LNCaP clone FGC (cell line): ENCODE results near the gene ST6GALNAC5.
"Not testable (repeated sequence)": the region's sequence is repeated elsewhere in the genome, so short reads cannot be mapped to it uniquely, and the experiment has no call there.

Experiments
- DNase-seq: peaks from one replicate; pipeline ENCODE4 v3.0.0-alpha.2; 2011; ENCODE audit warnings: low read depth
- H3K4me3 ChIP-seq: 2 replicates; pipeline ENCODE4 v1.5.1; 2011; ENCODE audit warnings: mild to moderate bottlenecking, low read depth, low read length, control low read depth
- TF ChIP-seq, protein P1 (sequence below): IDR thresholded peaks from 2 replicates; pipeline ENCODE4 v1.5.1; 2012; ENCODE audit warnings: mild to moderate bottlenecking; ENCODE audit not compliant: control insufficient read depth, insufficient read depth; ENCODE audit errors: extremely low read depth

ST6GALNAC5 gene

DNA sequence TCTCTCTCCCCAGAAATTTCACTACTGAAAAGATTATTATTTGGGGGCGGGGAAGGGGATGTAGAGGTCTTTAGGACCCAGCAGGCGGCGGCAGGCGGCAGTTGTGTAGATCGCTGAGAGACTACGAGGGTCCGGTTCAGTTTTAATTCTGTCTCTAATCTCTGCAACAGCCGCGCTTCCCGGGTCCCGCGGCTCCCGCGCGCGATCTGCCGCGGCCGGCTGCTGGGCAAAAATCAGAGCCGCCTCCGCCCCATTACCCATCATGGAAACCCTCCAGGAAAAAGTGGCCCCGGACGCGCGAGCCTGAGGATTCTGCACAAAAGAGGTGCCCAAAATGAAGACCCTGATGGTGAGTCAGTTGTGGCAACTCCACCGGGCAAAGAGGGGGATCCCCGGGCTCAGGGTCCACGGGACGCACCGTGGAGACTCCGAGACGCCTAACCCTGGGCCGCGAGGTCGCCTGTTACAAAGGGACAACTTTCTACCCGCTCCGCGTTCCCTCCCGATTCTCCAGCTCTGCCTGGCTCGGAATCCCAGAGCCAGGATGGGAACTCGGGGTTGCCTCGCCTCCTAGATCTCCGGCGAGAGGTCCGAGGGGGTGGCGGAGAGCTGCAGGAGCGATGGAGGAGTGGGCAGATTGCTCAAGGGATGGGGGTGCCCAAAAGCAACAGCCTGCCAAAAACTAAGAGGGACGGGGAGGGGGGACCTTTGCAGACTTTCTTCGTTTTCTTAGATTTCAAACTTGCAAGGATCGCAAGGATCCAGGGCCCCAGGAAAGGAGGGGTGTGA lies at the start of gene ST6GALNAC5:
Gene ST6GALNAC5 (plus strand): TSS at position 139 of the 789 bp plus-strand sequence.
- H3K4me3 ChIP-seq: peak within 1 kb of the TSS; percentile 51
- TF ChIP-seq, protein P1, sequence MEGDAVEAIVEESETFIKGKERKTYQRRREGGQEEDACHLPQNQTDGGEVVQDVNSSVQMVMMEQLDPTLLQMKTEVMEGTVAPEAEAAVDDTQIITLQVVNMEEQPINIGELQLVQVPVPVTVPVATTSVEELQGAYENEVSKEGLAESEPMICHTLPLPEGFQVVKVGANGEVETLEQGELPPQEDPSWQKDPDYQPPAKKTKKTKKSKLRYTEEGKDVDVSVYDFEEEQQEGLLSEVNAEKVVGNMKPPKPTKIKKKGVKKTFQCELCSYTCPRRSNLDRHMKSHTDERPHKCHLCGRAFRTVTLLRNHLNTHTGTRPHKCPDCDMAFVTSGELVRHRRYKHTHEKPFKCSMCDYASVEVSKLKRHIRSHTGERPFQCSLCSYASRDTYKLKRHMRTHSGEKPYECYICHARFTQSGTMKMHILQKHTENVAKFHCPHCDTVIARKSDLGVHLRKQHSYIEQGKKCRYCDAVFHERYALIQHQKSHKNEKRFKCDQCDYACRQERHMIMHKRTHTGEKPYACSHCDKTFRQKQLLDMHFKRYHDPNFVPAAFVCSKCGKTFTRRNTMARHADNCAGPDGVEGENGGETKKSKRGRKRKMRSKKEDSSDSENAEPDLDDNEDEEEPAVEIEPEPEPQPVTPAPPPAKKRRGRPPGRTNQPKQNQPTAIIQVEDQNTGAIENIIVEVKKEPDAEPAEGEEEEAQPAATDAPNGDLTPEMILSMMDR: peak; percentile 26; the same call in 1 of the 2 replicates
- DNase-seq: no peak

DNA sequence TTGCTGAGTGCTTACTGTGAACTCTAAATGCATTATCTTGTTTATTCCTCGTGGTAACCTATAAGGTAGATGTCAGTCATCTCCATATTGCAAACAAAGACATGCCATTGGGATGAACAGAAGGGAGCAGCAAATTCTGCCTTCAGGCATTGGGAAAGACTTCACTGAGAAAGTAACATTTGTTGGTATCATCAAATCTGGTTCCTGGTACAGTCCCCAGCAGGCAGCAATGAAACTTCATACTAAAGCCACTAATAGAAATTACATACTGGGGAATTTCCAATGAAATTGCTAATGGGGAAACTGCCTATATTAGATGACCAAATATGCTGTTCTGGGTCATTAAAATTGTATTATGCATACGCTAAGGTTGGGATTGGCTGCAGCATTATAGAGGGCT lies 47.3 kb upstream of the ST6GALNAC5 start:
- DNase-seq: no peak
- TF ChIP-seq, protein P1: no peak
- no peak overlapping the region for H3K4me3 ChIP-seq

DNA sequence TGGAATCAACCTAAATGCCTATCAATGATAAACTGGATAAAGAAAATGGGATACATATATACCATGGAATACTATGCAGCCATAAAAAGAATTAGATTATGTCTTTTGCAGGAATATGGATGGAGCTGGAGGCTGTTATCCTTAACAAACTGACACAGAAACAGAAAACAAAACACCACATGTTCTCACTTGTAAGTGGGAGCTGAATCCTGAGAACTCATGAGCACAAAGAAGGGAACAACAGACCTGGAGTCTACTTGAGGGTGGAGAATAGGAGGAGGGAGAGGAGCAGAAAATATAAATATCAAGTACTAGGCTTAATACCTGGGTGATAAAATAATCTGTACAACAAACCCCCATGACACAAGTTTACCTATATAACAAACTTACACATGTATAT lies 44.3 kb upstream of the ST6GALNAC5 start:
- not testable (repeated sequence) for H3K4me3 ChIP-seq, DNase-seq

GRCh38 chr1:76824106-76824505 lies 43.2 kb upstream of the ST6GALNAC5 start:
- TF ChIP-seq, protein P1: no peak
- DNase-seq: no peak
- no peak overlapping the region for H3K4me3 ChIP-seq

DNA sequence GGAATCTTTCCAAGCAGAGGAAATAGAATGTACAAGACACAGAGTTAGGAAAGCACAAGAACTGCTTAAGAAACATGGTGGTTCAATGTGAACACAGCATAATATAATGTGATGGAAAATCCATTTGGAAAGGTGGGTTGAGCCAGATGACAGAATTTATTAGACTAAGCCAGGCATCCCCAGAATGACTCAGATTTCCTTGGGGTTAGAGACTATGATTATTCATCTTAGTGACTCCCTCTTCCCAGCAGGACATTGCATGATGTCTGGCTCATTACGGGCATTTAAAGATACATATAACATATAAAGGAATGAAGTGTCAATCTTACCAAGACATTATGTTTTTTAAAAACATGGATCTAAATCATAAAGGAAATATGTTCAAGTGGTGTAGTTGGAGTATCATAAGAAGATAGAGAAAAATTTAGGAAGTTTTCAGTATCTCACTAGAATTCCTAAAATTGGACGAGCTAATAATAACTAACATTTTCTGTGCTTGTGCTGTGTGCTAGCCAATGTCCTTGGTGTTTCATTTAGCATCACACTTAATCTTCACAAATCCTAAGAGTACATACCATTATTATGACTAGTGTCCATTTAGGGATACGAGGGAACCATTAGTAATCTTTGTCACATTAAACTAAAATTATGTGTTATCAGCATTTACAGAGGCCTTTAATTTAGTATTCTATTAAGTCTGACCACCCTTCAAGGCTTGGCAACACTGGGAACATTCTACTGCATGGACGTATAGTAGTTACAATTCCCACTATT lies 41.0 kb upstream of the ST6GALNAC5 start:
- H3K4me3 ChIP-seq: no peak overlapping the region
- DNase-seq: no peak
- TF ChIP-seq, protein P1: no peak

GRCh38 chr1:76827066-76827465 lies 40.2 kb upstream of the ST6GALNAC5 start:
- no peak for DNase-seq
- no peak overlapping the region for H3K4me3 ChIP-seq
- TF ChIP-seq, protein P1: no peak

DNA sequence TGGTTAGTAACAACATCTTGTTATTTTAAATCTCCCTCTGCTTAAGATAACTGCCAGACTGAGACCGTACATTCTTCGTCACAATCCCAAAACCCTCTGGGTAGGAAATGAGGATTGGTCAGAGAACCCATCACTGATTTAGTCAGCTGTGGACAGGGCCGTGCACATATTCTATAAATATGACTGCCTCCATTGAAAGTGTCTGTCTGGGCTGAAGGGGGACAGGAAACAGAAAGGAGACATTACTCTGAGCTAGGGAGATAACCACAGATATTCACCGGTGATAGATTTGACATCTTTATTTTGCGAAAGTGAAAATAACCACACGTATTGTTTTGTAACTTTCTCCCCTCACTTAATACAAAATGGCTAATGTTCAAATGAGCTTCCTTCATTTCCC lies 36.9 kb upstream of the ST6GALNAC5 start:
- DNase-seq: no peak
- TF ChIP-seq, protein P1: no peak
- H3K4me3 ChIP-seq: no peak overlapping the region
